ENCODE data around the gene TAS2R31.
"Not testable (repeated sequence)": the region's sequence is repeated elsewhere in the genome, so short reads cannot be mapped to it uniquely, and the experiment has no call there.

The TAS2R31 gene

GRCh38 chr12:11031307-11031706 is at the start of gene TAS2R31:
TSS of gene TAS2R31 (minus strand) at chr12:11031407. CDS start at chr12:11031335, 72 bp downstream.
- DNase-seq = no peak

- no peak for DNase-seq
Observed at GRCh38 chr12:11078246-11078645, 47.0 kb upstream of the TAS2R31 start.

- DNase-seq = no peak
Observed at GRCh38 chr12:11075642-11076041, 44.4 kb upstream of the TAS2R31 start.

GRCh38 chr12:11071414-11071813 is 40.2 kb upstream of the TAS2R31 start:
- no peak for DNase-seq

GRCh38 chr12:11070999-11071398 is 39.8 kb upstream of the TAS2R31 start:
- DNase-seq = no peak

GRCh38 chr12:11069854-11070365 is 38.7 kb upstream of the TAS2R31 start:
- no peak for DNase-seq

GRCh38 chr12:11067514-11067913 is 36.3 kb upstream of the TAS2R31 start:
- no peak for DNase-seq

GRCh38 chr12:11062194-11062593 is 31.0 kb upstream of the TAS2R31 start, which contains the start of gene TAS2R46:
TSS of gene TAS2R46 (minus strand) at chr12:11062294. CDS start at chr12:11062294, 0 bp downstream.
- DNase-seq = not testable (repeated sequence)

- no peak for DNase-seq
Observed at GRCh38 chr12:11059784-11060183, 28.6 kb upstream of the TAS2R31 start.

GRCh38 chr12:11059041-11059440 is 27.8 kb upstream of the TAS2R31 start:
- no peak for DNase-seq

GRCh38 chr12:11055306-11055705 is 24.1 kb upstream of the TAS2R31 start:
- no peak for DNase-seq

- not testable (repeated sequence) for DNase-seq
Observed at GRCh38 chr12:11049806-11050531, 18.8 kb upstream of the TAS2R31 start.

GRCh38 chr12:11041366-11041765 is 10.2 kb upstream of the TAS2R31 start:
- DNase-seq = not testable (repeated sequence)

GRCh38 chr12:11040162-11040561 is 9.0 kb upstream of the TAS2R31 start:
- DNase-seq = no peak

GRCh38 chr12:11039171-11039570 is 8.0 kb upstream of the TAS2R31 start:
- DNase-seq = no peak

- not testable (repeated sequence) for DNase-seq
Observed at GRCh38 chr12:11033959-11034358, 2.8 kb upstream of the TAS2R31 start.

- no peak for DNase-seq
Observed at GRCh38 chr12:11026118-11026517, 5.1 kb downstream of the TAS2R31 start.

GRCh38 chr12:11023387-11023786 is 7.8 kb downstream of the TAS2R31 start:
- DNase-seq = no peak

- no peak for DNase-seq
Observed at GRCh38 chr12:11022520-11022919, 8.7 kb downstream of the TAS2R31 start, which contains the start of gene TAS2R19. TSS of gene TAS2R19 (minus strand) at chr12:11022620. CDS start at chr12:11022571, 49 bp downstream.

- no peak for DNase-seq
Observed at GRCh38 chr12:11016937-11017336, 14.3 kb downstream of the TAS2R31 start.

- no peak for DNase-seq
Observed at GRCh38 chr12:11015775-11016430, 15.3 kb downstream of the TAS2R31 start.

GRCh38 chr12:11014234-11014633 is 17.0 kb downstream of the TAS2R31 start:
- DNase-seq = no peak

- DNase-seq = no peak
Observed at GRCh38 chr12:11007608-11008007, 23.6 kb downstream of the TAS2R31 start.

GRCh38 chr12:10998204-10998603 is 33.0 kb downstream of the TAS2R31 start, which contains the start of gene TAS2R20:
TSS of gene TAS2R20 (minus strand) at chr12:10998304. CDS start at chr12:10997875, 429 bp downstream.
- no peak for DNase-seq
